ENCODE results near the gene JPH4.
A peak's percentile ranks its signal among the peaks of the same experiment; 100 is the strongest.

JPH4 gene

DNA sequence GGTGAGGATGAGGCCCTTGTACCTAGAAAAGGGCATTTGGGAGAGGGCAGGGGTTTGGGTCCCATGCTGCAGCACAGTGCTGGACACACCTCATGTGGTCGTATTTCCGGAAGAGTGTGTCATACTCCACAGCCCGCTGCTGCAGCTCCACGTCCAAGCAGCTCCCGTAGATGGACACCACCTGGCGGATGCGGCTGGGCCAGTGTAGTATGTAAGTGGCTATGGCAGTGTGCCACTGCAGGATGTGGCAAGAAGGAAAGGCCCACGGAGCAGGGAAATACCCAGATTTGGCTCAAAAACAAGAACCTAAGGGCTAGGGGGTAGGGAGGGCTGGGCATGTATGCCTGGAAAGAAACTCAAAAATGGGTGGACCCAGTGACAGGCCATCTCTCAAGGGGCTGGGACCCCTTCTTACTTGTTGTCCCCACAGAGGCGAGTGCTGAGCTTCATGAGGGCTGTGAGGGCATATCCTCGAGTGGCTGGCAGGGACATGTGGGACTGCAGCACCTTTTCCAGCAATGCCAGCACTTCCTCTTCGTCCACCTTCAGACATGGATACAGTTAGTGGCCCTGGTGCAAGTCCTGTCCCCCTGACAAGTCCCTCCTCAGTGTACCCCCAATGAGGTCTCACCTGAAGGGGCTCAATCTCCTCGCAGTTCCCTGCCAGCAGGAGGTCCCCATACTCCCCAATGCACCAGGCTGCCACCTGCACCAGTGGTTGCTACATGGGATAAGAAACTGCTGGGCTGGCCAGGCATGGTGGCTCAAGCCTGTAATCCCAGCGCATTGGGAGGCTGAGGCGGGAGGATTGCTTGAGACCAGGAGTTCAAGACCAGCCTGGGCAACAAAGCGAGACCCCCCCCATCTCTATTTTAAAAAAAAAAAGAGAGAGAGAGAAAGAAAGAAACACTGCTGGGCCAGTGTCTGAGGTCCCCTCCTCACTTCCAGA is 16.4 kb downstream of the JPH4 start:
- DNase-seq, result no peak

DNA sequence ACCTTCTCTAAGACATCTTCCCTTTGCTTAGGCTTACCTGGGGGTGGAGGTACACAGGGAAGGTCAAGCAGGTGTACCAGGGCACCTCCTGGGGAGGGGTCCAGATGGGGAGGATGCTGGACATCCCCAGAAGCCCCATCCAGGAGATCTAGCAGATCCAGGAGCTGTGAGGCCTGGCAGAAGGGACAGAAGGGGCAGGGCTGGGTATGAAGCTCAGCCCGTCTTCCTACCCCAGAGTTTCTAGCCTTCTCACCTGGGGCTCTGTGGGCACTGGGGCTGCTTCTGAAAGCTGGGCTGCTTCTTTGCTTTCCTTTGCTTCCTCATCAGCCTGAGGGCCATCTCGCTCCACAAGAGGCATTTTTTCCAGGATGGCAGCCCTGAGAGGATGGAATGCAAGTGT is 17.3 kb downstream of the JPH4 start:
- no peak for DNase-seq

GRCh38 chr14:23559926-23560520 is 18.6 kb downstream of the JPH4 start:
- DNase-seq, result no peak

GRCh38 chr14:23559010-23559925 is 19.3 kb downstream of the JPH4 start:
- DNase-seq, result peak; percentile 59

DNA sequence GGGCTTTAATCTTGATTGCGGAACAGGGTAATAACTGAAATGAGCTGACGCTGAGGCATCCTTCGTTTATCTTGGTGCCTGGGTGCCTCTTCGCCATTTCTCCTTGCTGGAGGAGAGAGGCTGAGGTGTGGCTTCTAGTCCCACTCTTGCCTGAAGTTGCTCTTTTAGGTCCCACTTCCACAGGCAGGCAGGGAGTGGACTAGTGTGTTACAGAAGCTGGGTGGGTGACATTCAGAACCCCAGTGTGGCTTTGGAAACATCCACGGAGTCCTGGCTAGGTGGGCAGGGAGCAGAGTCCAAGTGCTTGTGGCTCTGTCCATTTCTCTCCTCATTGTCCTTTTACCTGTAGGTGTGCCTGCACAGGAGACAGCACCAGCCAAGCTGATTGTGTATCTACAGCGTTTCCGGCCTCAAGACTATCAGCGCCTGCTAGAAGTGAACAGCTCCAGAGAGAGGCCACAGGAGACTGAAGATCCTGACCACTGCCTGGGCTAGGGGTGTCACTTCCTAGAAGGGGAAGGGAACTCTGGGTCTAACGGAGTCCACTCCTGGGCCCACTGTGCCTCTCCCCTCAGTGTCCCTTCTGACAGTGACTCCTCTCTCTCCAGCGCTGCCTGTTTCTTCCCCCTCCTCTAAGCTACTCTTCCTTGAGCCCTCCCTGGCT is 20.1 kb downstream of the JPH4 start:
- no peak for DNase-seq

GRCh38 chr14:23557946-23558345 is 20.6 kb downstream of the JPH4 start:
- DNase-seq, result no peak

- DNase-seq, result no peak
These were observed 21.1 kb downstream of the JPH4 start for GRCh38 chr14:23557521-23557920.

DNA sequence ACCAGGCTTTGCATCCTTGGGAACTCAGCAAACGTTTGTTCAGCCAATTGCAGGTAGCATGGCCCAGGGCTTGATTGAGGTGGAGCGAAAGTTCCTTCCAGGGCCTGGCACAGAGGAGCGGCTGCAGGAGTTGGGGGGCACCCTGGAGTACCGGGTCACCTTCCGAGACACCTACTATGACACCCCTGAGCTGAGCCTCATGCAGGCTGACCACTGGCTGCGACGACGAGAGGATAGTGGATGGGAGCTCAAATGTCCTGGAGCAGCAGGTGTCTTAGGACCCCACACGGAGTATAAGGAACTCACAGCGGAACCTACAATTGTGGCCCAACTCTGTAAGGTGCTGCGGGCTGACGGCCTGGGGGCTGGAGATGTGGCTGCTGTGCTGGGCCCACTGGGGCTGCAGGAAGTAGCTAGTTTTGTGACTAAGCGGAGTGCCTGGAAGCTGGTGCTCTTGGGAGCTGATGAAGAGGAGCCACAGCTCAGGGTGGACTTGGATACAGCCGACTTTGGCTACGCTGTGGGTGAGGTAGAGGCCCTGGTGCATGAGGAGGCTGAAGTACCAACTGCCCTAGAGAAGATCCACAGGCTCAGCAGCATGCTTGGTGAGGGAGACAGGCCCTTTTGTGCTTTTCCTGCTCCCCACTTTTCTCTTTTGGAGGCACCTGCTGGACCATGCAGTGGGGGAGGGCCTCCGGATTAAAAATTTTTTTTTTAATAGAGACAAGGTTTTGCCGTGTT is 21.7 kb downstream of the JPH4 start:
- no peak for DNase-seq

- DNase-seq, result peak; percentile 93
These were observed 22.5 kb downstream of the JPH4 start, which contains the start of gene THTPA for GRCh38 chr14:23555882-23556699. Gene THTPA, plus strand, starts transcription at chr14:23556271. Its CDS starts 487 bp downstream, at chr14:23556758.

DNA sequence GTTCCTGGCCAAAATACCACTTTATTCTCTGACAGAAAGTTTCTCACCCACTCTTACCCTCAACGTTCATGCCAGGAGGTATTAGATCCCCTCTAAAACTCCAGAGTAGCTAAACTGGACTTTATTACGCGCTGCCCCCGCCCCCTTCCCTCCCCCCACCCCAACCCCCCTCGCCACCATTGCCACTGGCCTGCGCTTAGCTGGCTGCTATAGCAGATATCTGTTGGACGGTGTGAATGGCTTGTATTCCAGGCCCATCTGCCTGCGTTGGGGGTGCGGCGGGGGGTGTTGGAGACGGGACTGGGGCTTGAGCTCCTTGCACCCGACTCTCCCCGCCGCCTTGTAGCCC is 23.1 kb downstream of the JPH4 start:
- no peak for DNase-seq

- peak; percentile 61 for DNase-seq
These were observed 27.1 kb downstream of the JPH4 start, which contains the start of gene ZFHX2 for GRCh38 chr14:23551266-23552028. Gene ZFHX2, minus strand, starts transcription at chr14:23551765. Its CDS starts 16,440 bp downstream, at chr14:23535325.

DNA sequence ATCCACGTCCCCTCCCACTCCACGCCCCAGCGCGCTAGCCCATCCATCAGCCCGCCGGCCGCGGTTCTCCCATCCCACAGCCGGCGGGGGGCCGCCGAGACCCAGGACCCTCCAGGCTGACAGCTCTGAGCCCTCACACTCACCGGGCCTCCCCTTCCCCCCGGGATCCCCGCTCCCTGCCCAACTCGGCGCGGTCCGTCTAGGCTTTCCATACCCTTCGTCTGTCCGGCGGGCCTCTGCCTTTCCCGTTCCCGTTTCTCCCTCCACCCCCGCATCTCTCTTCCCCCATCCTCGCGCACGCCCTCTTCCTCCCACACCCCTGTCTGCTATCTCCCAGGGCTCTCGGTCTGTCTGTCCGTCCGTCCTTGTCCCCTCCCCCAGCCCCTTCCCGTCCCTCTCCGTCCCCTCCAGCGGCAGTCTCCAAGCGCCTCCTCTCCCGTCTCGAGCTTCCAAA is 27.8 kb downstream of the JPH4 start:
- no peak for DNase-seq

- DNase-seq, result no peak
These were observed 28.3 kb downstream of the JPH4 start for GRCh38 chr14:23550131-23550811.

- no peak for DNase-seq
These were observed 30.0 kb downstream of the JPH4 start for GRCh38 chr14:23548351-23549318.

DNA sequence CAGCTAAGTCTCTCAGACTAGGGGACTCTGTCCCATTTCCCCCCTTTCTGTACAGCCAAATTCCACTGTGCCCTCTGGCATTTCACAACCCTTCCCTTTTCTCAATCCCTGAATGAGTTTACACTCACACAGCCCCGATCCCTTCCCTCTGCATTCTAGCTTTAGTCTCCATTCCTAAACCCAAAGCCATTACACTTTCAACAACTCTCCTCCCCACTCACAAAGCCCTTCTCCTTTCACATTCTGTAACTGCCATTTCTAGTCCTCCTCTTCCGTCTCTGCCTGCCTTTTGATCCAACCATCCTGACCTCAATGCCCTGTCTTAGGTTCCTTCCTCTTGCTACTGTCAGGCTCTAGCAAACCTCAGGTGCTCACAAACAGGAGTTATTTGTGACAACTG is 30.7 kb downstream of the JPH4 start:
- DNase-seq, result no peak

DNA sequence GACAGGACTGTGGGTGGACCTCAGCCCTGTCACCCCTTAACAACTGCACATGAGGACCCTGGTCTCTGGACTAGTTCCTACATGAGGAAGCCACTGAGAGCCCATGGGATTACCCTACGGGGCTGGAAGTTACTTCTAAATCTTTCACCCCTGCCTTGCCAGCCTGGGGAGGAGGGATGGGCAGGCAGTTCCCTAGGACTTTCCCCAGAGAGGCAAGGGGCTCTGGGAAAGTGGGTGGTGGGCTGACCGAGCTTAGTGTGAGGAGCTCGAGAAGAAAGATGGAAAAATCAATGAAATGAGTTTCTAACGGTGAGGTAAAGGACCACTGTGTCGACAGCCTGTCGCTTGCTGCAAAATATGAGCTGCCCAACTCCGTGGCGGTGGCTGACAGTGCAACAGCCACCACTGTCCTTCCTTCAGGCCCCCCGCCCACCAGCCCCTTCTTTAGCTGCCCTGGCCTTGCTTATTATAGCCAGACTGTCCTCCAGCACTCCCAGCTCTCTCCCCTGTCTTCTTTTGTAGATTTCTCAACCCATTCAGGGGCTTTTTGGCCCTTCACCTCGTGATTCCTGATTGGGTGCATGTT is 32.0 kb downstream of the JPH4 start:
- no peak for DNase-seq

GRCh38 chr14:23545740-23546365 is 32.7 kb downstream of the JPH4 start:
- DNase-seq, result no peak

Measured in CD4-positive, alpha-beta T cell treated with Interleukin-15 for 1 hour (primary cell).